GM12878 (cell line): ENCODE data around the gene C2orf92. TPM values are rescaled to one million over a fixed set of nuclear protein-coding genes. Genes with fewer than 3 reads are reported as not detected.

Experiments
- ATAC-seq: fragments of 200-7000 bp; cut with Tn5 transposase; 3 replicates; pipeline ENCODE4 v1.9.1; 2020; ENCODE audit warnings: mild to moderate bottlenecking, moderate library complexity
- BruUV-seq: library from RNA; stranded (reverse); fragments of 400-500 nt; replicated peaks from 2 replicates; lab custom pipeline; 2021; lab: Mats Ljungman, UMichigan
- CTCF ChIA-PET: fragments of 300-600 bp; sonication (Branson Sonifier 250); formaldehyde crosslinking; extraction: SDS; loops from one replicate; lab custom pipeline; 2021; ENCODE audit warnings: inconsistent platforms; lab: Yijun Ruan, JAX
- POLR2A ChIA-PET: fragments of 350-600 bp; formaldehyde crosslinking; extraction: SDS; loops from one replicate; lab custom pipeline; 2021; ENCODE audit warnings: inconsistent platforms; lab: Charles Lee
- RAD21 ChIA-PET: fragments of 300-600 bp; sonication (Branson Sonifier 250); formaldehyde crosslinking; loops from one replicate; lab custom pipeline; 2023; ENCODE audit warnings: antibody characterized with exemption; ENCODE audit not compliant: unreplicated experiment; lab: Charles Lee
- SMC1A ChIA-PET: fragments of 300-600 bp; sonication (Branson Sonifier 250); formaldehyde crosslinking; loops from one replicate; lab custom pipeline; 2023; ENCODE audit not compliant: unreplicated experiment, uncharacterized antibody; lab: Charles Lee
- DNase-seq: peaks from one replicate; pipeline ENCODE4 v3.0.0-alpha.2; 2011; ENCODE audit warnings: low read depth, low spot score
- FAIRE-seq: peaks from 3 replicates; lab custom pipeline; 2011; peaks lifted over from hg19 to GRCh38; lab: Jason Lieb, UNC
- H2AFZ ChIP-seq: 2 replicates; pipeline ENCODE4 v1.6.0; 2011; ENCODE audit warnings: low read depth, low read length, control low read depth; ENCODE audit not compliant: control insufficient read depth
- H3K27ac ChIP-seq: 2 replicates; pipeline ENCODE4 v1.5.1; 2011; ENCODE audit warnings: control low read depth; ENCODE audit not compliant: control insufficient read depth, insufficient read depth
- H3K27me3 ChIP-seq, 2 experiments: replicated peaks in 1 of 2; 2 replicates each; pipeline versions ENCODE4 v1.6.0 to v1.6.1; 2011; ENCODE audit warnings: low read length in 1 of 2; ENCODE audit not compliant: control insufficient read depth in 2 of 2, insufficient read depth in 2 of 2
- H3K36me3 ChIP-seq, 2 experiments: 2 replicates each; pipeline ENCODE4 v1.5.1; 2011; ENCODE audit warnings: low read length in 1 of 2; ENCODE audit not compliant: control insufficient read depth in 2 of 2, insufficient read depth in 2 of 2
- H3K4me1 ChIP-seq: 2 replicates; pipeline ENCODE4 v1.6.1; 2011; ENCODE audit warnings: mild to moderate bottlenecking, low read length, moderate library complexity, mixed read lengths; ENCODE audit not compliant: control insufficient read depth, insufficient read depth
- H3K4me2 ChIP-seq: 2 replicates; pipeline ENCODE4 v1.6.0; 2011; ENCODE audit warnings: control low read depth; ENCODE audit not compliant: control insufficient read depth, insufficient read depth
- H3K4me3 ChIP-seq: fragments of 200-600 bp; sonication (generic); 2 replicates; pipeline ENCODE4 v1.5.1; 2016
- H3K79me2 ChIP-seq: 2 replicates; pipeline ENCODE4 v1.6.0; 2011; ENCODE audit warnings: low read length; ENCODE audit not compliant: control insufficient read depth, insufficient read depth
- H3K9ac ChIP-seq: 2 replicates; pipeline ENCODE4 v1.8.0; 2011; ENCODE audit warnings: low read length, control low read depth, mixed read lengths; ENCODE audit not compliant: control insufficient read depth, insufficient read depth
- H3K9me3 ChIP-seq: replicated peaks from 3 replicates; pipeline ENCODE4 v1.5.1; 2011; ENCODE audit warnings: mild to moderate bottlenecking, low read length; ENCODE audit not compliant: control insufficient read depth, insufficient read depth
- H4K20me1 ChIP-seq: 2 replicates; pipeline ENCODE4 v1.6.0; 2011; ENCODE audit not compliant: control insufficient read depth, insufficient read depth
- BCL3 ChIP-seq: IDR thresholded peaks from 2 replicates; pipeline ENCODE4 v1.6.1; 2011; ENCODE audit warnings: borderline replicate concordance, low read depth, mild to moderate bottlenecking, moderate library complexity, low read length; ENCODE audit not compliant: insufficient read depth, poor library complexity, severe bottlenecking
- BHLHE40 ChIP-seq, 2 experiments: fragments of 450-650 bp in 1 of 2; IDR thresholded peaks; 2 replicates each; pipeline ENCODE4 v1.6.1; 2011 to 2017; ENCODE audit warnings: low read depth in 2 of 2, borderline replicate concordance in 1 of 2, improper control_type of control experiment in 1 of 2, low read length in 1 of 2, mild to moderate bottlenecking in 1 of 2
- EGR1 ChIP-seq, 2 experiments: IDR thresholded peaks; 1 replicate in 1 of 2; 2 replicates in 1 of 2; pipeline ENCODE4 v1.6.1; 2011 to 2012; ENCODE audit warnings: low read depth in 2 of 2, low read length in 2 of 2, borderline replicate concordance in 1 of 2, mild to moderate bottlenecking in 1 of 2, moderate library complexity in 1 of 2
- FOS ChIP-seq: IDR thresholded peaks from 3 replicates; pipeline ENCODE4 v1.6.1; 2011; ENCODE audit warnings: borderline replicate concordance; ENCODE audit not compliant: insufficient read length; ENCODE audit errors: extremely low read depth
- GABPA ChIP-seq: IDR thresholded peaks from 2 replicates; pipeline ENCODE4 v1.6.1; 2014; ENCODE audit warnings: antibody characterized with exemption, low read depth, mild to moderate bottlenecking, inconsistent platforms
- GATAD2B ChIP-seq: fragments of 450-650 bp; conservative IDR thresholded peaks from 2 replicates; pipeline ENCODE4 v1.6.1; 2017; ENCODE audit warnings: low read depth, mild to moderate bottlenecking, moderate library complexity
- HDAC6 ChIP-seq: fragments of 200-600 bp; sonication (generic); IDR thresholded peaks from one replicate; pipeline ENCODE4 v1.8.0; 2017; ENCODE audit warnings: antibody characterized with exemption; ENCODE audit not compliant: unreplicated experiment
- IRF4 ChIP-seq: IDR thresholded peaks from 2 replicates; pipeline ENCODE4 v1.6.1; 2011; ENCODE audit warnings: low read depth, low read length
- NFXL1 ChIP-seq: fragments of 450-650 bp; IDR thresholded peaks from 2 replicates; pipeline ENCODE4 v1.6.1; 2017; ENCODE audit warnings: antibody characterized with exemption, mild to moderate bottlenecking, borderline replicate concordance
- RELB ChIP-seq: fragments of 450-650 bp; IDR thresholded peaks from 2 replicates; pipeline ENCODE4 v1.6.1; 2017; ENCODE audit warnings: low read depth, mild to moderate bottlenecking, moderate library complexity
- SMC3 ChIP-seq: IDR thresholded peaks from 2 replicates; pipeline ENCODE4 v1.6.1; 2011; ENCODE audit warnings: low read length, improper control_type of control experiment, borderline replicate concordance
- SPI1 ChIP-seq: IDR thresholded peaks from 2 replicates; pipeline ENCODE4 v1.6.1; 2011; ENCODE audit warnings: low read depth, mild to moderate bottlenecking, low read length, moderate library complexity, borderline replicate concordance; ENCODE audit not compliant: insufficient read depth
- STAT1 ChIP-seq: fragments of 450-650 bp; conservative IDR thresholded peaks from 2 replicates; pipeline ENCODE4 v1.6.1; 2014; ENCODE audit warnings: antibody characterized with exemption, mild to moderate bottlenecking
- TCF12 ChIP-seq: IDR thresholded peaks from 2 replicates; pipeline ENCODE4 v1.6.1; 2011; ENCODE audit warnings: low read depth, mild to moderate bottlenecking, low read length
- YY1 ChIP-seq: IDR thresholded peaks from 2 replicates; pipeline ENCODE4 v1.6.1; 2011; ENCODE audit warnings: low read depth, mild to moderate bottlenecking, low read length
- WGBS: methylation state at CpG from one replicate; pipeline ENCODE4 v1.1.6; 2016; ENCODE audit warnings: low lambda C conversion rate; ENCODE audit not compliant: insufficient replicate concordance, insufficient coverage; ENCODE audit errors: missing lambda C conversion rate; 5-methylcytosine and 5-hydroxymethylcytosine counted together
- in situ Hi-C: fragments of 300-500 bp; cut with MboI; formaldehyde crosslinking; loops from 9 replicates; pipeline ENCODE4 v1.14.3; 2018; ENCODE audit warnings: mixed read lengths
- intact Hi-C: fragments of 100-400 bp; cut with micrococcal nuclease; formaldehyde crosslinking; loops from one replicate; pipeline ENCODE4 v1.14.2; 2022; ENCODE audit not compliant: unreplicated experiment
- polyA plus RNA-seq, 11 experiments: library from polyadenylated mRNA; depleted of rRNA in 4 of 11; unstranded in 6 of 11; stranded (reverse) in 5 of 11; fragments of >200 nt; fragmentation: Nextera tagmentation in 4 of 11; fragmentation: Illumina TruSeq in 1 of 11; extraction: Ambion mirVana in 4 of 11; extraction: Trizol in 1 of 11; gene quantifications; 1 replicate in 1 of 11; 2 replicates in 10 of 11; pipeline versions ENCODE4 v1.2.1 to v1.2.3, GENCODE V29; 2011 to 2016; ENCODE audit warnings: inconsistent platforms in 2 of 11, missing spikeins in 2 of 11, low read depth in 1 of 11
- total RNA-seq, 4 experiments: library from RNA; depleted of rRNA in 3 of 4; stranded (reverse); fragments of >200 nt in 3 of 4; fragmentation: Illumina TruSeq in 1 of 4; extraction: Trizol in 1 of 4; gene quantifications; 2 replicates each; pipeline versions ENCODE4 v1.2.1 to v1.2.3, GENCODE V29; 2013 to 2021

C2orf92 gene
- total and polyA plus RNA-seq, 10 of the 15 experiments (the other 5 are each of a cell fraction or from before 2014, with no cell fraction given) = 0.40 to 10.1 (median 3.7) TPM

- POLR2A ChIA-PET = no interaction called here
- no peak for FAIRE-seq
- no TSS peak for BruUV-seq
Measured at GRCh38 chr2:97724501-97724900, 55.0 kb downstream of the C2orf92 start.

GRCh38 chr2:97724946-97725688, 55.6 kb downstream of the C2orf92 start:
- no peak for DNase-seq
- H3K4me3 ChIP-seq = no peak overlapping the region
- 83% methylated on average over 31 of the region's 31 CpGs for WGBS
- BruUV-seq = no TSS peak
- no peak overlapping the region for H3K4me2 ChIP-seq
- ChIA-PET RAD21 (no interaction called here), CTCF (interaction anchor here (2.9 kb wide), 1 partner anchor 15 kb away, joined by 8 read pairs; no protein-coding TSS in a partner anchor), POLR2A (no interaction called here), SMC1A (interaction anchor here (0.9 kb wide), 1 partner anchor 27 kb away, joined by 3 read pairs; no protein-coding TSS in a partner anchor)
- no peaks in the 10 kb centered on the region for H3K36me3 ChIP-seq
- H4K20me1 ChIP-seq = no peaks in the 10 kb centered on the region
- H3K4me1 ChIP-seq = no peaks in the 10 kb centered on the region
- H3K27me3 ChIP-seq = no peaks in the 10 kb centered on the region
- in situ Hi-C loops = no loop called here
- H2AFZ ChIP-seq = no peak overlapping the region
- no peak overlapping the region for H3K27ac ChIP-seq
- no peak overlapping the region for H3K9ac ChIP-seq
- H3K9me3 ChIP-seq = peaks cover under 1% of the 10 kb centered on the region; the same call in 1 of the 3 replicates
- no peaks in the 10 kb centered on the region for H3K79me2 ChIP-seq
- intact Hi-C loops = no loop called here
- ATAC-seq = no peak
- no peak for FAIRE-seq
- TF ChIP-seq HDAC6 (no peak), TCF12 (no peak), GATAD2B (no peak), STAT1 (no peak), IRF4 (no peak), GABPA (no peak), YY1 (no peak), NFXL1 (no peak), RELB (no peak), BCL3 (no peak), BHLHE40 (IDR thresholded peaks at IDR 0.05; ENCODE audit: borderline replicate concordance in 1 of 2, low read depth in 2 of 2, low read length in 1 of 2) (no peak)

More at GRCh38 chr2:97724501-97724900, 55.0 kb downstream of the C2orf92 start:
- H2AFZ ChIP-seq = no peak overlapping the region
- in situ Hi-C loops (no loop called here), intact Hi-C loops (no loop called here)
- H3K36me3 ChIP-seq = no peaks in the 10 kb centered on the region
- ChIA-PET SMC1A (no interaction called here), RAD21 (no interaction called here), CTCF (no interaction called here)
- no peak for DNase-seq
- H4K20me1 ChIP-seq = no peaks in the 10 kb centered on the region
- no peaks in the 10 kb centered on the region for H3K4me1 ChIP-seq
- no peak overlapping the region for H3K4me2 ChIP-seq
- no peaks in the 10 kb centered on the region for H3K79me2 ChIP-seq
- no peak for ATAC-seq
- H3K4me3 ChIP-seq = no peak overlapping the region
- no peaks in the 10 kb centered on the region for H3K9me3 ChIP-seq
- no peaks in the 10 kb centered on the region for H3K27me3 ChIP-seq
- no peak overlapping the region for H3K27ac ChIP-seq
- WGBS = 79% methylated on average over 16 of the region's 17 CpGs
- no peak overlapping the region for H3K9ac ChIP-seq
- TF ChIP-seq SMC3 (no peak), FOS (no peak), SPI1 (no peak), EGR1 (IDR thresholded peaks at IDR 0.05; ENCODE audit: borderline replicate concordance in 1 of 2, low read depth in 2 of 2, low read length in 2 of 2) (no peak)
